ENCODE measurements around the gene CIBAR2.

Gene CIBAR2

GRCh38 chr16:85144026-85144915, 32.0 kb upstream of the CIBAR2 start:
- in situ Hi-C loops (cut with MboI; ENCODE audit: low sequenced_read_pairs), result no loop called here

- in situ Hi-C loops (cut with MboI; ENCODE audit: low sequenced_read_pairs), result no loop called here
Observed at GRCh38 chr16:85142771-85143211, 30.5 kb upstream of the CIBAR2 start.

- in situ Hi-C loops (cut with MboI; ENCODE audit: low sequenced_read_pairs), result no loop called here
Observed at GRCh38 chr16:85142129-85142513, 29.8 kb upstream of the CIBAR2 start.

- in situ Hi-C loops (cut with MboI; ENCODE audit: low sequenced_read_pairs), result no loop called here
Observed at GRCh38 chr16:85141491-85142128, 29.3 kb upstream of the CIBAR2 start.

GRCh38 chr16:85140455-85141012, 28.3 kb upstream of the CIBAR2 start:
- in situ Hi-C loops (cut with MboI; ENCODE audit: low sequenced_read_pairs), result no loop called here

GRCh38 chr16:85139881-85140339, 27.6 kb upstream of the CIBAR2 start:
- in situ Hi-C loops (cut with MboI; ENCODE audit: low sequenced_read_pairs), result no loop called here

GRCh38 chr16:85138825-85139627, 26.8 kb upstream of the CIBAR2 start:
- in situ Hi-C loops (cut with MboI; ENCODE audit: low sequenced_read_pairs), result no loop called here

GRCh38 chr16:85138073-85138824, 26.0 kb upstream of the CIBAR2 start:
- in situ Hi-C loops (cut with MboI; ENCODE audit: low sequenced_read_pairs), result no loop called here

GRCh38 chr16:85137323-85138072, 25.2 kb upstream of the CIBAR2 start:
- in situ Hi-C loops (cut with MboI; ENCODE audit: low sequenced_read_pairs), result no loop called here

- in situ Hi-C loops (cut with MboI; ENCODE audit: low sequenced_read_pairs), result no loop called here
Observed at GRCh38 chr16:85136702-85137322, 24.5 kb upstream of the CIBAR2 start.

GRCh38 chr16:85136213-85136701, 24.0 kb upstream of the CIBAR2 start:
- in situ Hi-C loops (cut with MboI; ENCODE audit: low sequenced_read_pairs), result no loop called here

GRCh38 chr16:85134789-85135142, 22.5 kb upstream of the CIBAR2 start:
- in situ Hi-C loops (cut with MboI; ENCODE audit: low sequenced_read_pairs), result no loop called here

GRCh38 chr16:85134076-85134788, 22.0 kb upstream of the CIBAR2 start:
- in situ Hi-C loops (cut with MboI; ENCODE audit: low sequenced_read_pairs), result no loop called here

GRCh38 chr16:85133290-85133599, 21.0 kb upstream of the CIBAR2 start:
- in situ Hi-C loops (cut with MboI; ENCODE audit: low sequenced_read_pairs), result no loop called here

GRCh38 chr16:85132456-85133289, 20.4 kb upstream of the CIBAR2 start:
- in situ Hi-C loops (cut with MboI; ENCODE audit: low sequenced_read_pairs), result no loop called here

GRCh38 chr16:85130705-85131028, 18.4 kb upstream of the CIBAR2 start:
- in situ Hi-C loops (cut with MboI; ENCODE audit: low sequenced_read_pairs), result no loop called here

- in situ Hi-C loops (cut with MboI; ENCODE audit: low sequenced_read_pairs), result no loop called here
Observed at GRCh38 chr16:85129876-85130704, 17.8 kb upstream of the CIBAR2 start.
